DND-41 (cell line): ENCODE measurements around the gene CD52.

Experiments
- EZH2 ChIP-seq: IDR thresholded peaks from 3 replicates; pipeline ENCODE4 v1.6.1; 2012; ENCODE audit warnings: borderline replicate concordance, low read depth, mild to moderate bottlenecking, moderate library complexity, low read length, inconsistent platforms; ENCODE audit not compliant: severe bottlenecking
- TF ChIP-seq, protein P1 (sequence below): IDR thresholded peaks from 2 replicates; pipeline ENCODE4 v1.5.1; 2012; ENCODE audit warnings: borderline replicate concordance, low read length, moderate library complexity, mild to moderate bottlenecking; ENCODE audit not compliant: poor library complexity, severe bottlenecking; ENCODE audit errors: extremely low read depth

DNA sequence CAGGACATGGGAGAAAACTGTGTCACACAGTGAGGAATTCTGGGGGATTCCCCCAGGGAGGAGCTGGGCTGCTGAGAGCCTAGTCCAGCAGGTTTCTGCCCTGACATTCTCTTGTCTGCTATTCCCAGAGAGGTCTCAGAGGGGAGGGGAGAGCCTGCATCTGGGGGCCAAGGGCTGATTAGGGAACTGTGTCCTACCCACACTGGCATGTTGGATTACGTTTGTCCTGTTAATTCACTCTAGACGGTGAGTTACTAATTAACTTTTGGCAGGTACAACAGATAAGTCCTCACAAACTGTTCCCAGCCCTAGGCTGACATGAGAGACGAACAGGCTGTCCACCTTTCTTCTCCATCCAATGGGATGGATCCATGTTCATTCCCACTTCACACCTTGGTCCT, 40.5 kb upstream of the CD52 start:
- TF ChIP-seq EZH2: no peak
- TF ChIP-seq, protein P1, sequence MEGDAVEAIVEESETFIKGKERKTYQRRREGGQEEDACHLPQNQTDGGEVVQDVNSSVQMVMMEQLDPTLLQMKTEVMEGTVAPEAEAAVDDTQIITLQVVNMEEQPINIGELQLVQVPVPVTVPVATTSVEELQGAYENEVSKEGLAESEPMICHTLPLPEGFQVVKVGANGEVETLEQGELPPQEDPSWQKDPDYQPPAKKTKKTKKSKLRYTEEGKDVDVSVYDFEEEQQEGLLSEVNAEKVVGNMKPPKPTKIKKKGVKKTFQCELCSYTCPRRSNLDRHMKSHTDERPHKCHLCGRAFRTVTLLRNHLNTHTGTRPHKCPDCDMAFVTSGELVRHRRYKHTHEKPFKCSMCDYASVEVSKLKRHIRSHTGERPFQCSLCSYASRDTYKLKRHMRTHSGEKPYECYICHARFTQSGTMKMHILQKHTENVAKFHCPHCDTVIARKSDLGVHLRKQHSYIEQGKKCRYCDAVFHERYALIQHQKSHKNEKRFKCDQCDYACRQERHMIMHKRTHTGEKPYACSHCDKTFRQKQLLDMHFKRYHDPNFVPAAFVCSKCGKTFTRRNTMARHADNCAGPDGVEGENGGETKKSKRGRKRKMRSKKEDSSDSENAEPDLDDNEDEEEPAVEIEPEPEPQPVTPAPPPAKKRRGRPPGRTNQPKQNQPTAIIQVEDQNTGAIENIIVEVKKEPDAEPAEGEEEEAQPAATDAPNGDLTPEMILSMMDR: no peak
